Inflammatory macrophage (primary cell): ENCODE measurements around the gene SACM1L.

ENCODE experiments used
- DNase-seq, 2 donors: peaks; one replicate each; pipeline ENCODE4 v3.0.0-alpha.2; 2020 to 2022

Gene SACM1L

DNA sequence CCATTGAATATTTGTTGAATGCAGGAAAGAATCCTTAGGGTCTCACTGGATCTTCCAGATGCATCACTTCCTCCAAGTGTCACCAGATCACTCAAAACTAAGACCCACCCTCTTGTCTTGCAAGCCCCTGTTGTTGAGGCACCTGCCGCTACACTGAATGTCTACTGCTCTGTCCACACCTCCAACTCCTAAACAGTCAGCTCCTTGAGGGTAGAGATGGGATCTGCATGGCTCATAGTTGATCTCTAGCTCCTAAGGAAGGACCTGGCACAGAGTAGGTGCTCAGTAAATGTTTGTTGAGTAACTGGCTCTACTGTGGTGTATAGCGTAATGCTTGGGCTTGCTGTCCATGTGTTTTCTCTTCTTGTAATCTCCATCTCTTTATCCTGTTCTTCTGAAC is 98.4 kb downstream of the SACM1L start:
- DNase-seq = no peak

DNA sequence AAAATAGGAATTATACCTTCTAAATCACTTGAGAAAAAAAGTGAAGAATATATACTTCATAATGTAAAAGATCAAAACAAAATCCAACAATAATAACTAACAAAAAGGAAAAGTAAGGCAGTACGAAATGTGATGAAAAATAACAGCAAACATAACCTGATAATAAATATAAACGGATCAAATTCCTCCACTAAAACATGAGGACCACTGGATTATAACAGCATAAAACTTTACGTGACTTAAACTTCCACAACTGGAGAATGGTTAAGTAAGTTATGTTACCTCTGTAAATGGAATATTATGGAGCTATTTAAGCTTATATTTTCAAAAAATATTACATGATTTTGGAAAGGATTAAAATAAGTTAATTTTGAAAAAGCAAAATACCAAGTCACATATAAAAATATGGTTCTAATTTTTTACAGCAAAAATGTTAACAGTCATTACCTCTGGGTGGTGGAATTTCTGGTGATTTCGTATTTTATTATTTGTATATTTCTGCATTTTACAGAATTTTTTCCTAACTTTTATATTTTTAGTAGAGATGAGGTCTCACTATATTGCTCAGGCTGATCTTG is 100.1 kb downstream of the SACM1L start:
- no peak for DNase-seq

DNA sequence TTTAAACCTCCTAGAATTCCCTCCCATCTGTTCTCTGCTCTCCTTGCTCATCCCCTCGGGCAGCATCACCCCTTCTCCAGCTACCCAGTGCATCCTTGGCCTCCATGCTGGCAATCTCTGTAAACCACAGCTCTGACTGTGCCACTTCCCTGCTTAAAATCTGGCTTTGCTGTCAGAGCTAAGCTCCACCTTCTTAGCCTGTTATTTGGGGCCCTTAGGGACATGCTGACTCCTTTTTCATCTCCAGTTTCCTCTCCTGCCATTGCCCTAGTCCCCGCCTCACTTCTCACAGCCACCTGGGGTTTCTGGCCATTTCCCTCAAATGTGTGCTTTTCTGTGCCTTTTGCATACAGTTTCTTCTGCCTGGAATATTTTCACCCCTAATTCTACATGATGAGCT is 101.4 kb downstream of the SACM1L start:
- no peak for DNase-seq

DNA sequence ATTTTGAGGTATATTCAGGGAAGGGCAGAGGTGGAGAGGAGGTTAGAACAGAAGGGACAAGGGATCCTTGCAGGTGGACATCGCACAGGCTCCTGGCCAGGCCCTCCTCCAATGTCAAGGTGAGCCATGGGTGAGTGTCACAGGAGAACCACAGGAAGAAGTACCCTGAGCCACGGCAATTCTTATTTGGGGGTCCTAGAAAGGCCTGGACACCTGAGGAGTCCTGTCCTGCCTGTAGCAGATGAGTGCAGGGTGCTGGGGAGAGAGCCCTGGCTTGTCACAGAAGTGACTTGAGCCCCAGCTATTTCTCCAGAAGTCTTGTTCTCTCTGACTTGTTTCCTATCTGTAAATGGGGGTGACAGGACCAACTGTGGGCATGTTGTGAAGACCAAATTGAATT is 102.8 kb downstream of the SACM1L start:
- DNase-seq = no peak

DNA sequence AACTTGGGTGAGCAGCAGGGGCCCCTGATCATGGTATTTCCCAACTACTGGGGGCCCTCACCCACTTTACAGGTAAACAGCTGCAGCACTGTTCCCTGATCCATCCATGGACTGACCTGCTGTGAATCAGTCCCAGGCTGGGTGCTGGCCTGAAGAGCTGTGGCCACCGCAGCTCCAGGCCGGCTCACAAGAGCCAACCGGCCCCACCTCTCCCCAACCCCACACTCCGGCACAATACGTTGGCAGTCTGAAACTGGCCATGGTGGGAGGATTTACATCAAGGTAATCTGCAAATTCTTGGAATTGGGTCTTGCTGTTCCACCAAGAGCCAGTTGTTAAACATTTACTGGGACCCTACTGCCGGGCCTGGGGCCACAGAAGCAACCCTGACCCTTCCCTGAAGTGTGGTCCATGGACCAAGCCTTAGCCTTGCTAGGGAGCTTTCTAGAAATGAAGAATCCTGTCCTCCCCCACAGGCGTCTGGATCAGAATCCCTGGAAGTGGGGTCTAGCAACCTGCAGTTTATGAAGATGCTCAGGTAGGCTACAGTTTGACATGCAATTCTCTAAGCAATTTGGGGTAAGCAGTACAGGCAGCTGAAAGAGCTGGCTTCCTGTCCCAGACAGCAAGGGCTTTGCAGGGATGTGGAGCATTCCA is 103.4 kb downstream of the SACM1L start:
- DNase-seq = no peak

- no peak for DNase-seq
Observed at GRCh38 chr3:45793482-45794176, 104.4 kb downstream of the SACM1L start.

- no peak for DNase-seq
Observed at GRCh38 chr3:45794177-45794560, 105.0 kb downstream of the SACM1L start.

DNA sequence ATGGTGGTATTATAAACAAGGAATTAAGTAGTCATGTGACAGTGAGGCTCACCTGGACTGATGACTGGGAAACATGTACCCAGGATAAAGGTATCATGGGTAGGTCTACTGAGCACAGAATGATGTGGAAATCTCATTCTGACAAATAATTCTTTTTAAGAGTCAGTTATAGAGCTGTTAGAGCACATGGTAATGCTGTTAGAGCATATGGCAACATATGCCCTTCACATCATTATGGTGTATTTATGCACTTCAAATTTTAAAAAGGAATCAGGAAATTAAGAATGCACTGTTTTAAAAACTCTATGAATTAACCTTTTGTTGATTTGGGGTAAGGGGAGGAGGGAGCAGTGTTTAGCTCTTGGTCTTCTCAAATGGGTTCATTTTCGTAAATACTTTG is 105.5 kb downstream of the SACM1L start:
- no peak for DNase-seq
